Liver (tissue), 9 donors: ENCODE data around the gene ITGAE. TPM values are rescaled to one million over a fixed set of nuclear protein-coding genes. Genes with fewer than 3 reads are reported as not detected.

ENCODE experiments used
- DNase-seq: peaks from one replicate; pipeline ENCODE4 v3.0.0-alpha.2; 2017; ENCODE audit warnings: low spot score
- H3K27ac ChIP-seq, 2 donors: one replicate each; pipeline ENCODE4 v1.7.0; 2013; ENCODE audit warnings: inconsistent platforms in 2 of 2, low read length in 2 of 2, control low read depth in 1 of 2, low read depth in 1 of 2, mild to moderate bottlenecking in 1 of 2
- H3K27me3 ChIP-seq, 4 donors: one replicate each; pipeline versions ENCODE4 v1.6.1 to v1.7.0; 2013; ENCODE audit warnings: low read length in 3 of 4, inconsistent platforms in 1 of 4, mild to moderate bottlenecking in 1 of 4, moderate library complexity in 1 of 4; ENCODE audit not compliant: control insufficient read depth in 4 of 4, insufficient read depth in 4 of 4
- H3K36me3 ChIP-seq, 4 donors: one replicate each; pipeline versions ENCODE4 v1.6.1 to v1.7.0; 2013; ENCODE audit warnings: low read length in 3 of 4, mild to moderate bottlenecking in 3 of 4, low read depth in 1 of 4, moderate library complexity in 1 of 4; ENCODE audit not compliant: control insufficient read depth in 4 of 4, insufficient read depth in 3 of 4
- H3K4me1 ChIP-seq, 4 donors: one replicate each; pipeline versions ENCODE4 v1.6.1 to v1.7.0; 2013; ENCODE audit warnings: low read length in 3 of 4, mild to moderate bottlenecking in 3 of 4, moderate library complexity in 1 of 4; ENCODE audit not compliant: control insufficient read depth in 4 of 4, insufficient read depth in 4 of 4
- H3K4me3 ChIP-seq, 3 donors: one replicate each; pipeline versions ENCODE4 v1.6.1 to v1.7.0; 2013; ENCODE audit warnings: low read length in 3 of 3, control low read depth in 1 of 3, low read depth in 1 of 3, mild to moderate bottlenecking in 1 of 3
- H3K9ac ChIP-seq, 2 donors: one replicate each; pipeline ENCODE4 v1.7.0; 2013; ENCODE audit warnings: low read length in 2 of 2, mild to moderate bottlenecking in 2 of 2, moderate library complexity in 2 of 2, control low read depth in 1 of 2, low read depth in 1 of 2
- H3K9me3 ChIP-seq, 4 donors: one replicate each; pipeline versions ENCODE4 v1.6.1 to v1.7.0; 2013; ENCODE audit warnings: low read length in 3 of 4; ENCODE audit not compliant: control insufficient read depth in 4 of 4
- ATF3 ChIP-seq: IDR thresholded peaks from 2 replicates; pipeline ENCODE4 v1.6.1; 2016; ENCODE audit warnings: antibody characterized with exemption
- EGR1 ChIP-seq, 2 donors: IDR thresholded peaks; 2 replicates each; pipeline ENCODE4 v1.6.1; 2016 to 2018; ENCODE audit warnings: antibody characterized with exemption in 2 of 2, low read depth in 2 of 2
- FOXA1 ChIP-seq: IDR thresholded peaks from 2 replicates; pipeline ENCODE4 v1.6.1; 2016; ENCODE audit warnings: antibody characterized with exemption
- GABPA ChIP-seq, 2 donors: IDR thresholded peaks in 1 of 2; conservative IDR thresholded peaks in 1 of 2; 2 replicates each; pipeline ENCODE4 v1.6.1; 2016; ENCODE audit warnings: antibody characterized with exemption in 2 of 2, mild to moderate bottlenecking in 1 of 2, moderate library complexity in 1 of 2
- HNF4A ChIP-seq, 2 donors: conservative IDR thresholded peaks; 2 replicates each; pipeline ENCODE4 v1.6.1; 2016; ENCODE audit warnings: antibody characterized with exemption in 2 of 2, mild to moderate bottlenecking in 2 of 2
- HNF4G ChIP-seq: IDR thresholded peaks from 2 replicates; pipeline ENCODE4 v1.6.1; 2016; ENCODE audit warnings: antibody characterized with exemption
- JUND ChIP-seq, 2 donors: IDR thresholded peaks; 2 replicates each; pipeline ENCODE4 v1.6.1; 2016; ENCODE audit warnings: antibody characterized with exemption in 2 of 2
- NR2F2 ChIP-seq: IDR thresholded peaks from 2 replicates; pipeline ENCODE4 v1.6.1; 2016; ENCODE audit warnings: antibody characterized with exemption
- RAD21 ChIP-seq, 2 donors: IDR thresholded peaks; 2 replicates each; pipeline ENCODE4 v1.6.1; 2016; ENCODE audit warnings: antibody characterized with exemption in 2 of 2, mild to moderate bottlenecking in 2 of 2
- RXRA ChIP-seq, 2 donors: IDR thresholded peaks; 2 replicates each; pipeline ENCODE4 v1.6.1; 2017 to 2018; ENCODE audit warnings: antibody characterized with exemption in 2 of 2, mild to moderate bottlenecking in 1 of 2
- SP1 ChIP-seq: IDR thresholded peaks from 2 replicates; pipeline ENCODE4 v1.6.1; 2018; ENCODE audit warnings: antibody characterized with exemption, mild to moderate bottlenecking
- TAF1 ChIP-seq: conservative IDR thresholded peaks from 2 replicates; pipeline ENCODE4 v1.6.1; 2016; ENCODE audit warnings: antibody characterized with exemption, mild to moderate bottlenecking
- YY1 ChIP-seq: IDR thresholded peaks from 2 replicates; pipeline ENCODE4 v1.6.1; 2016; ENCODE audit warnings: antibody characterized with exemption, mild to moderate bottlenecking
- ZBTB33 ChIP-seq: IDR thresholded peaks from 2 replicates; pipeline ENCODE4 v1.6.1; 2016; ENCODE audit warnings: antibody characterized with exemption
- WGBS: extraction: QIAGEN DNeasy Blood & Tissue Kit; methylation state at CpG from one replicate; pipeline ENCODE4 v1.1.7; 2013; 5-methylcytosine and 5-hydroxymethylcytosine counted together
- polyA plus RNA-seq, 2 donors: library from polyadenylated mRNA; stranded (reverse) in 1 of 2; unstranded in 1 of 2; fragments of 200-250 nt in 1 of 2; fragments of >200 nt in 1 of 2; fragmentation: Nextera tagmentation in 1 of 2; extraction: Ambion mirVana in 1 of 2; gene quantifications; one replicate each; pipeline versions ENCODE4 v1.2.1 to v1.2.3, GENCODE V29; 2013 to 2015
- total RNA-seq, 2 donors: library from RNA; depleted of rRNA; stranded (reverse); fragments of >200 nt; gene quantifications; one replicate each; pipeline ENCODE4 v1.2.3, GENCODE V29; 2014
- TF ChIP-seq, protein P1 (sequence below): fragments of 150-350 bp; IDR thresholded peaks from 2 replicates; pipeline ENCODE4 v1.5.1; 2017; ENCODE audit warnings: improper control_type of control experiment, low read depth, low read length; ENCODE audit not compliant: missing input control
- TF ChIP-seq, protein P2 (sequence below): IDR thresholded peaks from 2 replicates; pipeline ENCODE4 v1.6.1; 2016; ENCODE audit warnings: antibody characterized with exemption, mild to moderate bottlenecking
- donor health status: healthy.
- donor health status: healthy.
- donor health status: healthy.
- donor health status: healthy.
- donor health status: healthy.

Gene ITGAE
- total and polyA plus RNA-seq, 4 donors, result 6.5 to 17.7 (median 12.1) TPM

GRCh38 chr17:3678095-3678820, 122.7 kb downstream of the ITGAE start:
- H3K4me3 ChIP-seq, result no peak overlapping the region
- no peak overlapping the region for H3K27ac ChIP-seq
- H3K27me3 ChIP-seq, result no peaks in the 10 kb centered on the region
- 77% methylated on average over 16 of the region's 16 CpGs for WGBS
- no peak for TF ChIP-seq ATF3
- no peak for TF ChIP-seq GABPA (IDR thresholded peaks at IDR 0.05 in 1 of 2, conservative IDR thresholded peaks at IDR 0.05 in 1 of 2)
- TF ChIP-seq, protein P1, sequence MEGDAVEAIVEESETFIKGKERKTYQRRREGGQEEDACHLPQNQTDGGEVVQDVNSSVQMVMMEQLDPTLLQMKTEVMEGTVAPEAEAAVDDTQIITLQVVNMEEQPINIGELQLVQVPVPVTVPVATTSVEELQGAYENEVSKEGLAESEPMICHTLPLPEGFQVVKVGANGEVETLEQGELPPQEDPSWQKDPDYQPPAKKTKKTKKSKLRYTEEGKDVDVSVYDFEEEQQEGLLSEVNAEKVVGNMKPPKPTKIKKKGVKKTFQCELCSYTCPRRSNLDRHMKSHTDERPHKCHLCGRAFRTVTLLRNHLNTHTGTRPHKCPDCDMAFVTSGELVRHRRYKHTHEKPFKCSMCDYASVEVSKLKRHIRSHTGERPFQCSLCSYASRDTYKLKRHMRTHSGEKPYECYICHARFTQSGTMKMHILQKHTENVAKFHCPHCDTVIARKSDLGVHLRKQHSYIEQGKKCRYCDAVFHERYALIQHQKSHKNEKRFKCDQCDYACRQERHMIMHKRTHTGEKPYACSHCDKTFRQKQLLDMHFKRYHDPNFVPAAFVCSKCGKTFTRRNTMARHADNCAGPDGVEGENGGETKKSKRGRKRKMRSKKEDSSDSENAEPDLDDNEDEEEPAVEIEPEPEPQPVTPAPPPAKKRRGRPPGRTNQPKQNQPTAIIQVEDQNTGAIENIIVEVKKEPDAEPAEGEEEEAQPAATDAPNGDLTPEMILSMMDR, result no peak
- no peak for TF ChIP-seq NR2F2
- no peak for TF ChIP-seq RXRA (IDR thresholded peaks at IDR 0.05)
- no peak for TF ChIP-seq HNF4A (conservative IDR thresholded peaks at IDR 0.05)
- TF ChIP-seq, protein P2, sequence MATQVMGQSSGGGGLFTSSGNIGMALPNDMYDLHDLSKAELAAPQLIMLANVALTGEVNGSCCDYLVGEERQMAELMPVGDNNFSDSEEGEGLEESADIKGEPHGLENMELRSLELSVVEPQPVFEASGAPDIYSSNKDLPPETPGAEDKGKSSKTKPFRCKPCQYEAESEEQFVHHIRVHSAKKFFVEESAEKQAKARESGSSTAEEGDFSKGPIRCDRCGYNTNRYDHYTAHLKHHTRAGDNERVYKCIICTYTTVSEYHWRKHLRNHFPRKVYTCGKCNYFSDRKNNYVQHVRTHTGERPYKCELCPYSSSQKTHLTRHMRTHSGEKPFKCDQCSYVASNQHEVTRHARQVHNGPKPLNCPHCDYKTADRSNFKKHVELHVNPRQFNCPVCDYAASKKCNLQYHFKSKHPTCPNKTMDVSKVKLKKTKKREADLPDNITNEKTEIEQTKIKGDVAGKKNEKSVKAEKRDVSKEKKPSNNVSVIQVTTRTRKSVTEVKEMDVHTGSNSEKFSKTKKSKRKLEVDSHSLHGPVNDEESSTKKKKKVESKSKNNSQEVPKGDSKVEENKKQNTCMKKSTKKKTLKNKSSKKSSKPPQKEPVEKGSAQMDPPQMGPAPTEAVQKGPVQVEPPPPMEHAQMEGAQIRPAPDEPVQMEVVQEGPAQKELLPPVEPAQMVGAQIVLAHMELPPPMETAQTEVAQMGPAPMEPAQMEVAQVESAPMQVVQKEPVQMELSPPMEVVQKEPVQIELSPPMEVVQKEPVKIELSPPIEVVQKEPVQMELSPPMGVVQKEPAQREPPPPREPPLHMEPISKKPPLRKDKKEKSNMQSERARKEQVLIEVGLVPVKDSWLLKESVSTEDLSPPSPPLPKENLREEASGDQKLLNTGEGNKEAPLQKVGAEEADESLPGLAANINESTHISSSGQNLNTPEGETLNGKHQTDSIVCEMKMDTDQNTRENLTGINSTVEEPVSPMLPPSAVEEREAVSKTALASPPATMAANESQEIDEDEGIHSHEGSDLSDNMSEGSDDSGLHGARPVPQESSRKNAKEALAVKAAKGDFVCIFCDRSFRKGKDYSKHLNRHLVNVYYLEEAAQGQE, result no peak
- H3K4me1 ChIP-seq, result no peaks in the 10 kb centered on the region
- no peaks in the 10 kb centered on the region for H3K36me3 ChIP-seq
- H3K9ac ChIP-seq, result no peak overlapping the region
- no peaks in the 10 kb centered on the region for H3K9me3 ChIP-seq
- no peak for DNase-seq

DNA sequence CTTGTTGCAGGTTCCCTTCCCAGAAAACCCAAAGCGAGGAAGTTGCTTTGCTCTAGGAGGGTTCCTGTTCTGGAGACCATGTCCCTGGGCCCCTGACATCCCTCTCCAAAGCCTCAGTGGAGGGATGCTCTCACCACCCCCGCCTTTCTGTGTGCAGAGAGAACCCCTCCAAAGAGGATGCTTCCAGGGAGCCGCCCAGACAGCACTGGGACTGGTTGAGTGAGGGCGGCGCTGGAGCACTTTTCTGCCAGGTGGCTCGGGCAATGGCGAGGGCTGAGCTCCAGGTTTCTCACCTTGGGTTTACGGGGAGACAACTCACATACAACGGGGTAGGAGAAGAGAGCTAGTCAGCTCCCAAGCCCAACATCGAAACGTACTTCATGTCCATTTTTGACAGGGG, 125.1 kb downstream of the ITGAE start:
- no peak for DNase-seq
- TF ChIP-seq NR2F2 (no peak), EGR1 (IDR thresholded peaks at IDR 0.05; ENCODE audit: low read depth in 2 of 2) (no peak), HNF4G (no peak), TAF1 (no peak), JUND (IDR thresholded peaks at IDR 0.05) (no peak), RAD21 (IDR thresholded peaks at IDR 0.05) (no peak), YY1 (no peak), HNF4A (conservative IDR thresholded peaks at IDR 0.05) (no peak), FOXA1 (no peak), SP1 (no peak), GABPA (IDR thresholded peaks at IDR 0.05 in 1 of 2, conservative IDR thresholded peaks at IDR 0.05 in 1 of 2) (no peak), ZBTB33 (no peak)
- TF ChIP-seq, protein P1, result no peak
- TF ChIP-seq, protein P2, result no peak
- 87% methylated on average over 11 of the region's 11 CpGs for WGBS
- no peak overlapping the region for H3K27ac ChIP-seq
- H3K27me3 ChIP-seq, result no peaks in the 10 kb centered on the region
- H3K4me3 ChIP-seq, result no peak overlapping the region
- H3K36me3 ChIP-seq, result peaks cover 0 to 3% (median under 1%) of the 10 kb centered on the region in 4 donors
- H3K9ac ChIP-seq, result no peak overlapping the region
- no peaks in the 10 kb centered on the region for H3K4me1 ChIP-seq
- no peaks in the 10 kb centered on the region for H3K9me3 ChIP-seq
